ENCODE data around the gene WDFY4. TPM values are rescaled to one million over a fixed set of nuclear protein-coding genes. Genes with fewer than 3 reads are reported as not detected.

Gene WDFY4
- total RNA-seq, 1 donor from 2014 or later: not detected

- Histone ChIP-seq H3K36me3 (ENCODE audit: control insufficient read depth, insufficient read depth, low read length) (no peaks in the 10 kb centered on the region), H3K27me3 (ENCODE audit: control insufficient read depth, insufficient read depth, low read length) (no peaks in the 10 kb centered on the region), H3K4me3 (ENCODE audit: low read depth, low read length) (no peak overlapping the region)
- TF ChIP-seq CTCF (IDR thresholded peaks at IDR 0.05; ENCODE audit: insufficient read depth, low read length, poor library complexity, severe bottlenecking): no peak
- no peak for DNase-seq (ENCODE audit: low read depth)
Measured at GRCh38 chr10:48801001-48801421, 116.3 kb downstream of the WDFY4 start.

GRCh38 chr10:48802611-48803071 lies 118.0 kb downstream of the WDFY4 start:
- TF ChIP-seq CTCF (IDR thresholded peaks at IDR 0.05; ENCODE audit: insufficient read depth, low read length, poor library complexity, severe bottlenecking): no peak
- Histone ChIP-seq H3K4me3 (ENCODE audit: low read depth, low read length) (no peak overlapping the region), H3K36me3 (ENCODE audit: control insufficient read depth, insufficient read depth, low read length) (no peaks in the 10 kb centered on the region), H3K27me3 (ENCODE audit: control insufficient read depth, insufficient read depth, low read length) (no peaks in the 10 kb centered on the region)
- no peak for DNase-seq (ENCODE audit: low read depth)

GRCh38 chr10:48803801-48804584 lies 119.3 kb downstream of the WDFY4 start:
- TF ChIP-seq CTCF (IDR thresholded peaks at IDR 0.05; ENCODE audit: insufficient read depth, low read length, poor library complexity, severe bottlenecking): no peak
- Histone ChIP-seq H3K27me3 (ENCODE audit: control insufficient read depth, insufficient read depth, low read length) (no peaks in the 10 kb centered on the region), H3K4me3 (ENCODE audit: low read depth, low read length) (no peak overlapping the region), H3K36me3 (ENCODE audit: control insufficient read depth, insufficient read depth, low read length) (no peaks in the 10 kb centered on the region)
- no peak for DNase-seq (ENCODE audit: low read depth)

GRCh38 chr10:48804740-48805182 lies 120.1 kb downstream of the WDFY4 start:
- Histone ChIP-seq H3K27me3 (ENCODE audit: control insufficient read depth, insufficient read depth, low read length) (no peaks in the 10 kb centered on the region), H3K36me3 (ENCODE audit: control insufficient read depth, insufficient read depth, low read length) (no peaks in the 10 kb centered on the region), H3K4me3 (ENCODE audit: low read depth, low read length) (no peak overlapping the region)
- no peak for DNase-seq (ENCODE audit: low read depth)
- TF ChIP-seq CTCF (IDR thresholded peaks at IDR 0.05; ENCODE audit: insufficient read depth, low read length, poor library complexity, severe bottlenecking): no peak

- H3K36me3 ChIP-seq (ENCODE audit: control insufficient read depth, insufficient read depth, low read length): no peaks in the 10 kb centered on the region
- H3K4me3 ChIP-seq (ENCODE audit: low read depth, low read length): no peak overlapping the region
Measured at GRCh38 chr10:48805411-48805810, 120.7 kb downstream of the WDFY4 start.

More at GRCh38 chr10:48805411-48805810, 120.7 kb downstream of the WDFY4 start:
- no peaks in the 10 kb centered on the region for H3K27me3 ChIP-seq (ENCODE audit: control insufficient read depth, insufficient read depth, low read length)
- TF ChIP-seq CTCF (IDR thresholded peaks at IDR 0.05; ENCODE audit: insufficient read depth, low read length, poor library complexity, severe bottlenecking): no peak
- DNase-seq (ENCODE audit: low read depth): no peak
